Testis (tissue), 2 donors: ENCODE measurements around the gene TMEM121.

Source experiments
- CTCF ChIP-seq, 3 experiments: fragments of 450-650 bp in 2 of 3; fragments of 200-600 bp in 1 of 3; sonication (generic) in 1 of 3; IDR thresholded peaks; one replicate each; pipeline ENCODE4 v1.5.1; 2016 to 2019; ENCODE audit warnings: antibody characterized with exemption in 3 of 3, mild to moderate bottlenecking in 2 of 3, moderate library complexity in 1 of 3
- POLR2A ChIP-seq: fragments of 450-650 bp; IDR thresholded peaks from one replicate; pipeline ENCODE4 v1.6.1; 2017; ENCODE audit warnings: antibody characterized with exemption, mild to moderate bottlenecking, moderate library complexity

GRCh38 chr14:105532735-105533141 lies 6.4 kb downstream of the TMEM121 start:
- no peak for TF ChIP-seq CTCF (IDR thresholded peaks at IDR 0.05)
- TF ChIP-seq POLR2A = no peak
